T-helper 22 cell (primary cell): ENCODE measurements around the gene SSR4.
"Not testable (repeated sequence)": the region's sequence is repeated elsewhere in the genome, so short reads cannot be mapped to it uniquely, and the experiment has no call there.

ENCODE experiments used
- DNase-seq: peaks from one replicate; pipeline ENCODE4 v3.0.0-alpha.2; 2020; ENCODE audit warnings: low read depth

Gene SSR4

DNA sequence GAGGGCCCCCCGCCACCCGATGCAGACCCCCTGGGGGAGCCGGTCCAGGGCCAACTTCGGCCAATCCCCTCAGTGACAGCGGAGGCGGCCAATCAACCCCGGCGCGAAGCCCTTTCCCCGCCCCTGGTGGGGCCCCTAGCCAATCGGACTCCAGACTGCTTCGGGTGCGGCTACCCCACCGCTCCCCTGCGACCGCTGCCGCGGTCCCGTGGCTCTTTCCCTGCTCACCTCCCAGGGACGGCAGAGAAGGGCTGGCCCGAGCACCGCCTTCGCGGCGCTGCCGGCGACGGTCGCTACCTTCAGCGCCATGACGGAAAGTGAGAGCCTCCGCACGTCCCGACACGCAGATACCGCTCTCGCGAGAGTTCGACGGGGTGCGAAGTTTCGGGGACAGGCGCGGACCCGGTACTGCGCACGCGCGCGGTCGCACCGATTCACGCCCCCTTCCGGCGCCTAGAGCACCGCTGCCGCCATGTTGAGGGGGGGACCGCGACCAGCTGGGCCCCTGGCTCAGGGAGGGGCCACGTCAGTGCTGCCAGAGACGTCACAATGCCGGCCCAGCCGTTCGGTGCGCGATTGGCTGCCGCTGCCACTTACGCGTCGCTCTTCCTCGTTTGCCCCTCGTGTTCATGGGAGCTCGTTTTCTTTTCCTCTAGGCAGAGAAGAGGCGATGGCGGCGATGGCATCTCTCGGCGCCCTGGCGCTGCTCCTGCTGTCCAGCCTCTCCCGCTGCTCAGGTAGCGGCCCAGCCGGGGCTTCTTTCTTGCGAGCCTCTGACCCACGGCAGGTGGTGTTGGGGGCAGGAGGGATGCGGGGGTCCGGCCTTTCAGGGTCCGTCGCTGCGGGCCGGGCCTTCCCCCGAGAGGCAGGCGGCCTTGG lies at the start of gene SSR4, which contains the start of gene IDH3G:
TSS of gene SSR4 (plus strand) at position 651 of the 879 bp plus-strand sequence. CDS start at position 671, 20 bp downstream.
TSS of gene IDH3G (minus strand) at position 358 of the 879 bp plus-strand sequence. CDS start at position 309, 49 bp downstream.
- peak; percentile 88 for DNase-seq

DNA sequence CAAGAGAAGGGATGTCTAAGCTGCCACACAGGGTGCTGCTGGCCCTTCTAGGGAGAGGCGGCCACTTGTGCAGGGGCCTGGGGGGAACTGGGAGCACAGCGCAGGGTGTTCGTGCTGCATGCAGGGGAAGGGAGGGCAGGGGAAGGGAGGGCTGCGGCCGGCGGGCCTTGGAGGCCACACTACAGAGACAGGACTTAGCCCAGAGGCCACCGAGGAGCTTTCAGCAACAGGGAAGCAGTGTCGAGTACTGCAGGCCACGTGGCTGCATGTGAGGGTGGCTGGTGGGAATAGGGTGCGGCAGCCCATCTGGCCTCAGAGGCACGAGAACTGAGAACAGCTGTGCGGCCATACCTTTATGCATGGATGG lies 49.4 kb upstream of the SSR4 start:
- DNase-seq = not testable (repeated sequence)

DNA sequence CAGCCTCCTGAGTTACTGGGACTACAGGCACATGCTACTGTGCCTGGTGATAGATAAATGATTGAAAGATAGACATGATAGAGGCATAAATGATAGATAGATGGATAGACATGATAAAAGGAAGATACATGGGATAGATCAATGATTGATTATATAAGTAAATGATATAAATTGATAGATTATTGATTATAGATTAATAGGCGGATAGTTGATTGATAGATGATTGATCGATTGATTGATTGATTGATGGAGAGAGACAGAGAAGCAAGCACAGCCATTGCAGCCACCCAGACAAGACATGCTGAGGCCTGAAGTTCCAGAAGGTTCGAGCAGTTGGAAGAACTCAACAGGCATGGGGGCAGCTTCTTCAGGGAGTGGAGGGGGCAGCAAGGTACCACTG lies 48.1 kb upstream of the SSR4 start:
- no peak for DNase-seq

DNA sequence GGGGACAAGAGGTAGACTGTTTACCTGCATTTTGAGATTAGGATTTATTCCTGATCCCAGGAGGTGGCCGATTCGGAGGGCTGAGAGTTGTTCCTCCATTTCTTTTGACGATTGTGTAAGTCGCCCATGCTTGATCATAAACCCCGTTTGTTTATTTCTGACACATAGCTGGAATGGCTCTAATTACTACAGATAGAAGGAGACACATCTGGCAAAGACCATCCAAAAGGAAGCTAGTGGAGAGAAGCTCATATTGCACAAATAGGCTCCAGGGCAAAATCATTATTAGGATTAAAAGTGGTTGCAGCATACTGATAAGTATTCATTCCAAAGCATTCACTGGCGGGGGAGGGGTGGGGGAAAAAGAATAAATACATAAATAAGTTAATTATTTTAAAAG lies 47.5 kb upstream of the SSR4 start:
- DNase-seq = not testable (repeated sequence)

DNA sequence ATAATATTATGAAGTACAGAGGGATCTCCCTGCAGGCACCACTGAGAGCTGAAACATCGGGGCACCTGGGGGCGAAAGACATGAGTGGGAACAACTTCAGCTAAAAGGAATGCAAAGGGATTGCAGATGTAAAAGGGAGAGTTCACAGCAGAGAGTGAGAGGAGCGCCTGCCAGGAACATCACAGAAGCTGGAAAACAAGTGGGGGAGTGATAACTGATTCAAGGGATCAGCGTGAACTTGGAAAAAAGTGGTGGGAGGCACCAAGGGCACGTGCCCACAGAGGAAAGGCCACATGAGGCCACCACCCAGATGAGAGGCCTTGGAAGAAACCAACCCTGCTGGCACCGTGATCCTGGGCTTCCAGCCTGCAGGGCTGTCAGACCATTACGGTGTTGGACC lies 45.5 kb upstream of the SSR4 start:
- not testable (repeated sequence) for DNase-seq

DNA sequence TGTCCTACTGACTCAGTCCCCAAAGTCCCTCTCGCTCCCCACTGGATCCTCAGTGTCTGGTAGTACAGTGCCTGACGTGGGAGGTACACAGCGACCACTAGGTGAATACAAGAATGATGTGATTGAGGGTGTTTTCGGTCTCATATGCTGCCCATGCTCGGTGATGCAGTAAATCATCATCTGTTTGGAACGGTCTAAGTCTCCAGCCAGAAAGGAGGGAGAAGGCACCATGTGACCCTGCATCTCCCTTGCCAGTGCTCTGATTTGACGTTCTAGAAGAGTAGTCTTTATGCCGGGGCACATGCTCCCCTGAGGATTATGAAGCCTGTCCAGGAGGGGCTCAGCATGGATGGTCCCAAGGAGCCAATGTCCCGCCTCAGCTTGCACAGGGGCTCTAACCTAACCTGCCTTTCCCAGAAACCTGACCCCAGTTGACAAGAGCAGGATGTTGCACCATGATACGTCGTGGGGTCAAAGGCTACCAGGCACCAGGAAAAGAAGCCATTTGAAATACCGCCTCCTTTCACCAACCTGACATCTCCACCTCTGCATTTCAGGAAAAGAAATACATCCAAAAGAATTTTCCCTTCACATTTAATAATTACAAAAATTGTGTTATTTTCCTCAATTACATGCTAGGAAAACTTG lies 44.2 kb upstream of the SSR4 start:
- DNase-seq = no peak

DNA sequence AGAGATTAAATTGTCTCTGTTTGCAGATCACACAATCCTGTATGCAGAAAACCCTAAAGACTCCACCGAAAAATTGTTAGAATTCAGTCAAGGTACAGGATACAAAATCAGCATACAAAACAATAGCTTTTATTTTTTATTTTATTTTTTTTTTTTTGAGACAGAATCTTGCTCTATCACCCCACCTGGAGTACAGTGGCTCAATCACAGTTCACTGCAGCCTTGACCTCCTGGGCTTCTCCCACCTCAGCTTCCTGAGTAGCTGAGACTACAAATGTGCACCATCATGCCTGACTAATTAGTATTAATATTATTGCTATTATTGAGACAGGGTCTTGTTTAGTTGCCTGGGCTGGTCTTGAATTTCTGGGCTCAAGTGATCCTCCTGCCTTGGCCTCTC lies 39.3 kb upstream of the SSR4 start:
- DNase-seq = no peak

DNA sequence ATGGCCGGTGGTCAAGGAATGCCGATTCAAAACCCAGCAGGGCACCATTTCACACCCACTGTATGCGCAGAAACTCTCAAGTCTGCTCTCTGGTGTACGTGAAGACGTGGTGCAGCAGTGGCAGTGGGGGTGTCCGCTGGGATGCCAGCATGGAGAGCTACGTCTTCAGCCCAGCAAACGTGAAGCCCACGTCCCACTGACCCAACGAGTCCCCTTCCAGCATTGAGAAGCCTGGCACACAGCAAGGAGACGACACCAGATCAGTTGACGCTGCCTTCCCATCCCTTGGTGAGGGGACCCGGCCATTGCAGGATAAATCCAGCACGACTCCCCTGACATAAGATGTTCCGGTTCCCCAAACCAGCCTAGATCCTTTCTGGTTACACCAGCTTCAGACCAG lies 32.6 kb upstream of the SSR4 start:
- DNase-seq = no peak

DNA sequence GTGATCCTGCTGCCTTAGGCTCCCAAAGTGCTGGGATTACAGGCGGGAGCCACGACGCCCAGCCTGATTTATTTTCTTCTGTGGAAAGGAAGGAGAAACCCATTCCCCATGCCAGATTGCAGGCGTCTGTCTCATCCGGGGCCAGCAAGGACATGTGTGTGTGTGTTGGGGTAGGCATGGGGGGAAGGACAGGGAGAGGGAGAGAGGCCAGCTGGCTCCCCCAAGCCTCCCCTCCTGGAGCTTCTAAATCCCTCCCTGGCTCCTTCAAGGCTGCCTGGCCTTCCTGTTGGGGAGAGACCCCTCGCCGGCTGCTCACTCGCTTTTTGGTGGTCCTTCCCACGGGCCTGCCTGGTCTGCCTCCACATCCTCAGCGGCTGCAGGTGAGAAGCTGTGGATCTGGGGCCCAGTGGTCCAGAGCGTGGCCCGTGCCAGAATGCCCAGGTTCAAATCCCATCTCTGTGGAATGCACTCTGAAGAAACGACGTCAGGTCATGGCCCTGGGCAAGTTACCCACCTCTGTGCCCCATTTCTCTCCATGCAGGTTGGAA lies 31.8 kb upstream of the SSR4 start:
- no peak for DNase-seq

DNA sequence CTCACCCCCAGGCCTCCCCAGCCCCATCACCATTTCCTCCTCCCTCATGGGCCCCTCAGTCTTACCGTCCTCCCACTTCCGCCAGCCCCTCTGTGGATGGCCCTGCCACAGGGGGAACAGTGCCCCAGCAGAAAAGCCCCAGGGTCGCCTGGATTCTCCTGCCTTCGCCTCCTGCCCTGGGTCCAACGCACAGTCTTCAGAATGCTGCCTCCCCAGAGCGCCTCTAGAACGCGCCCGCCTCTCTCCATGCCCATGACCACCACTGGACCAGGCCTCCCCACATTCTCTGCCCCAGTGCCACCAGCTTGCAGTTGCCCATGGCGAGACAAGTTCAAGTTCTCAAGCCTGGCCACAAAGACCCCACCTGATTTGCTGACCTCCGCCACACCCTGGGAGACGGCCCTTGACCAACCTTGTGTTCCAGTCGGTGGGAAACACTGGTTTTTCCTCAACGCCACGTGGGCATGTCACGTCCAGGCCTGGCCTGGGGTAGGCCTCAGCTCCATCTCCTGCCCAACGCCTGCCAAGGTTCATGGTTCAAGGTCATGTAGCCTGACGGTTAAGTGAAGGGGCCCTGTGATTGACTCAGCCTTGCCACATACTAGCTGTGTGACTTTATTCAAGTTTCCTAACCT lies 31.1 kb upstream of the SSR4 start:
- no peak for DNase-seq

DNA sequence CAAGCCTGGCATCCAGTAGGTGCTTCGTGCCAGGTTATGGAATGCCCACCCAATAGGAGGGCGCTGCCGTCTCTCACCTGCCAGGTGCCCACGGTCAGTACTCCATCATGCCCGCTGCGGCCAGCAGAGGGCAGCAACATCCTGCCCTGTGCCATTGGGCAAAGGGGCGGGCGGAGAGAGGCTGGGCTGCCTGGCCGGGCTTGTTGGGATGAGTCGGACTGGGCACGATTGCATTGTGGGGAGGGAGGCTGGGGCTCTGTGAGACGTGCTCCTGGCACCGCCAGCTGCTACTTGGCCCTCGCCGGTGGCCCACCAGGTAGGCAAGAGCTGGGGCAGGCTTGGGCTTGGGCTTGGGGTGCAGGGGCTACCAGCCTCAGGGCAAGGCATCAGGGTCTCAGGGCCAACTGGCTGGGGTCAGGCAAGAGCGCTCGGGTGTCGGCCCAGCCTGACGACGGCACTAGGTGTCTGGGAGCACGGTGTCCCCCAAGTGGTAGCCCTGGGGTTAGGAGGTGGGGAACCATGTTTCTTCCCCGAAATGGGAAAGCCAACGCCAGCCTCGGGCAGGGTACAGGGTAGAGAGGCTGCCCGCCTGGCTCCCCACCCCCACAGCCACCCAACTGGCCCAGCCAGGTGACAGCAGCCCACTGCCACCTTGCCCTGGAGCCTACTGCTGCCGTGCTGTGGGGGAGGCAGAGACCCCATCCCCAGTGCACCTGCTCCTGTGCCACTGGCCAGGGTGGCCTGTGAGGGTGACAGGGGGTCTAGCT lies 30.3 kb upstream of the SSR4 start, which contains the start of gene PLXNB3:
TSS of gene PLXNB3 (plus strand) at position 261 of the 767 bp plus-strand sequence. CDS start 1,287 bp downstream, outside the sequence.
- peak; percentile 43 for DNase-seq

DNA sequence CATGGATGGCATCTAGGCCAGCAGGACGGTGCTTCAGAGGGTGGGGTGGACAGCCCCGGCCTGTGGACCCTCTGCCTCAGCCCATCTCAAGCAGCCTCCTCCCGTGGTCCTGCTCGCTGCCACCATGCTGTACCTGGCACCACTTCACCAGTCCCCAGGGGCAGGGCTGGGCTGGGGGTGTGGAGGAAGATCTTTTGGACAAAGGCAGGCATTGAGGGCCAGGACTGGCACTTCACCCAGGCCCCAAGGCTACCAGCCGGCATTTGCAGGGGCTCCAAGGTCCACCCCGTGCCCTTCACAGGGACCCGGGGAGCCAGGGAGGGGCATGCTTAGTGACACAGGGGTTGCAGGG lies 29.7 kb upstream of the SSR4 start:
- DNase-seq = no peak

DNA sequence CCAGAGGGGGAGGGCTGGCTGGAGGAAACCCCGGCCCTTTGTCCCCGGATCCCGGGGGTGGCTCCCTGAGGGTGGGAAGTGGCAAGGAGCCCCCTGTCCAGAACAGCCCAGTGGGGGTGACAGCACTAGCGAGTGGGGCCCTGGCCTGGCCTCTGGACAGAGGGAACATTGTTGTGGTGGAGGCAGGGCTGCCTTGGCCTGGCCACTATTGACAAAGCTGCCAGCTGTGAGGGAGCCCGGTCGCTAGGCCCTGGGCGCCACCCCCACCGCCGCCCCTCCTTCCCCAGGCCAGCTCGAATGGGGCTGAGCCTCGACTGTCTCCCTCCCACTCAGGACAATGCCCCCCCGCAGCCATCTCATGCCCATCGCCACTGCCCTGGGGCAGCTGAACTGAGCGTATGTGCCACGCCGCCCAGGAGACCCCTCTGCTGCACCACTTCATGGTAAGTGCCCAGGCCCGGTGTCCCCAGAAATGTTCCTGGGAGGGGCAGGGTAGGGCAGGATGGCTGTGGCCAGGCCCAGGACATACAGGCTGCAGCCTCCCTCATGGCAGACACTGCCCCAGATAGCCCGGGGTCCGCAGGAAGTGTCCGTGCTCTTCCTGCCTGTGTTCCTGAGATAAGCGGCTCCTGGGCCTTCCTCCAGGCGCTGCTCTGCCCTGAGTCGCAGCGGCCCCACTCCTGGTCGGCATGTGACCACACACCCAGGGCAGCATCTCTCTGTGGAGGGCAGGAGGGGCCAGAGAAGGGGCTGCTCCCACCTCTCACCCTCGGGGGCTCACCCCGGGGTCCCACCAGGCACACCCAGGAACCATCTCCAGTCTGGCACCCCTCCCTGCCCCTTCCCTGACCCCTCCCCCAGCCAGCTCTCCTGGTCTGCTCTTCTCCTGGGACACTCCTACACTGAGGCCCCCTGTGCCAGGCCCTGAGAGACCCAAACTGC lies 29.1 kb upstream of the SSR4 start:
- DNase-seq = no peak

DNA sequence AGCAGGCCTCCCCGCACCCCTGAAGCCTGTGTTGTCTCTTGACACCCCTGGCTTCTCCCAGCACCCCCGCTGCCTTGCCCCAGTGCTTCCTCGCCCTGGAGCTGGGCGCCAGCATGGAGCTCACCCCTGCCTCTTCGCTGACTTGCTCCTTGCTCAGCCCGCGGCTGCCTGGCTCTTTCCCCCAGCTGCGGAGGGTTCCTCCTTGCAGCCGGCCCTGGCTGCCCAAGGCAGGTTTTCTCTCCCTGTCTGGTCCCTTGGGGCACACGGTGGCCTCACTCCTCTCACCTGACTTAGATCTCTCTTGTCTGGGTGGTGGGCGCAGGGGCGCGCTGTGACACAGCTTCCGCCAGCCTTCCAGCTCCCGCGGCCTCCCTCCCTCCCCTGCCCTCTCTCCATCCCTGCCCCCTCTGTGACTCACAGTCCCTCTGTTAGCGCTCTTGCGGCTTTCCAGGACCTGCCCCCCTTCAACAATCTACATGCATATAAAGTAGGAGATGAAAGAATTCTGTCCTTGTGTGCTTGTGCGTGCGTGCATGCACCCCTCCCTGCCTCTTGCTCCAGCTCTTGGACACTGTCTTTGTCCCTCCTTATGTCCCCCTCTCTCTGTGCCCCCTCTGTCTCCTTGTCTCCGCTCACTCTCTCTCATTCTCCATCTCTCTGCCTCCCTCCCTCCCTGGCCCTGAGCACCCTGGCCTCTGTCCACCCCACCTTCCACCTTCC lies 28.2 kb upstream of the SSR4 start:
- no peak for DNase-seq

DNA sequence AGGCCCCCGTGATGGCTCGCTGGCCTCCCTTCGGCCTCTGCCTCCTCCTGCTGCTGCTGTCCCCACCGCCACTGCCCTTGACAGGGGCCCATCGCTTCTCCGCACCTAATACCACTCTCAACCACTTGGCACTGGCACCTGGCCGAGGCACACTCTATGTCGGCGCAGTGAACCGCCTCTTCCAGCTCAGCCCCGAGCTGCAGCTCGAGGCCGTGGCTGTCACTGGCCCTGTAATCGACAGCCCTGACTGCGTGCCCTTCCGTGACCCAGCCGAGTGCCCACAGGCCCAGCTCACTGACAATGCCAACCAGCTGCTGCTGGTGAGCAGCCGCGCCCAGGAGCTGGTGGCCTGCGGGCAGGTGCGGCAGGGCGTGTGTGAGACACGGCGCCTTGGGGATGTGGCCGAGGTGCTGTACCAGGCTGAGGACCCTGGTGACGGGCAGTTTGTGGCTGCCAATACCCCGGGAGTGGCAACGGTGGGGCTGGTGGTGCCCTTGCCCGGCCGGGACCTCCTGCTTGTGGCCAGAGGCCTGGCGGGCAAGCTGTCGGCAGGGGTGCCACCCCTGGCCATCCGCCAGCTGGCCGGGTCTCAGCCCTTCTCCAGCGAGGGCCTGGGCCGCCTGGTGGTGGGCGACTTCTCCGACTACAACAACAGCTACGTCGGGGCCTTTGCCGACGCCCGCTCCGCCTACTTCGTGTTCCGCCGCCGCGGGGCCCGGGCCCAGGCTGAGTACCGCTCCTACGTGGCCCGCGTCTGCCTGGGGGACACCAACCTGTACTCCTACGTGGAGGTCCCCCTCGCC lies 27.4 kb upstream of the SSR4 start:
- DNase-seq = no peak

DNA sequence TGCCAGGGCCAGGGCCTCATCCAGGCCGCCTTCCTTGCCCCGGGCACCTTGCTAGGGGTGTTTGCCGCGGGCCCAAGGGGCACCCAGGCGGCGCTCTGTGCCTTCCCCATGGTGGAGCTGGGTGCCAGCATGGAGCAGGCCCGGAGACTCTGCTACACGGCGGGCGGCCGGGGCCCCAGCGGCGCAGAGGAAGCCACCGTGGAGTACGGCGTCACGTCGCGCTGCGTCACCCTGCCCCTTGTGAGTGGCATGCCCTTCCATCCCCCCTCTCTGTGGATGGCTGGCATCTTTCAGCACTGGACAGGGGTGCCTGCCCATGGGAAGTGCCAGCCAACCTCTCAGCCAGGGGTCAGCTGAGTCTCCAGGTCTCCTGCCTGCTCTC lies 26.8 kb upstream of the SSR4 start:
- DNase-seq = no peak

DNA sequence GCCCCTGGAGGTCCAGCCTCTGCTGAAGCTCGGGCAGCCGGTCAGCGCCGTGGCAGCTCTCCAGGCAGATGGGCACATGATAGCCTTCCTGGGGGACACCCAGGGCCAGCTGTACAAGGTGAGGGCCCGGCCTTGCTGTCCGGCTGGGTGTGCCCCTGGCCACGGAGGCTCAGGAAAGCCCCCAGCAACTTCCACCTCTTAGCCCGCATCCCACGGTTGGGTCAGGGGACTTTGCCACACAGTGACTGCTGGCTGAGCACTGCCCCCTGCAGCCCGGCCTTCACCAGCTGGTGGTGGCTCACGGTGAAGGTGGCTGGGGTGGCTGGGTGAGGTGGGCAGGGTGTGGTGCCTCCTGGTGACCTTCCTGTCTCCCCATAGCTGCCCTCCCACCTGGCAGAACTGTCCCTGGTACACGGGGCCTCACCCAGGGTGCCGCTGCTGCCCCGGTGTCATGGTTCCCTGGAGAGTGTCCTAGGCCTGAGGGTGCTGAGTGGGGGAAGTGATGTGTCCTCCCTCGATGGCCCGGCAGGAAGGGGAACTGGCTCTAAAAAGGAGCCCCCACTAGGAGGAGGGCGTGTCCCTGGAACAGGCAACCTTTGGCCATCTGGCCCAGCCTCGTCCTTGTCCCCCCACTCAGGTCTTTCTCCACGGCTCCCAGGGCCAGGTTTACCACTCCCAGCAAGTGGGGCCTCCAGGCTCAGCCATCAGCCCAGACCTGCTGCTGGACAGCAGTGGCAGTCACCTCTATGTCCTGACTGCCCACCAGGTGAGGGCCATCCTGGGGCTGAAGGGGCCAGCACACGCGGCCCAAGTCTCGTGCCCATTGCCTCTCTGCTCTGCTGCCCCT lies 25.9 kb upstream of the SSR4 start:
- DNase-seq = no peak

DNA sequence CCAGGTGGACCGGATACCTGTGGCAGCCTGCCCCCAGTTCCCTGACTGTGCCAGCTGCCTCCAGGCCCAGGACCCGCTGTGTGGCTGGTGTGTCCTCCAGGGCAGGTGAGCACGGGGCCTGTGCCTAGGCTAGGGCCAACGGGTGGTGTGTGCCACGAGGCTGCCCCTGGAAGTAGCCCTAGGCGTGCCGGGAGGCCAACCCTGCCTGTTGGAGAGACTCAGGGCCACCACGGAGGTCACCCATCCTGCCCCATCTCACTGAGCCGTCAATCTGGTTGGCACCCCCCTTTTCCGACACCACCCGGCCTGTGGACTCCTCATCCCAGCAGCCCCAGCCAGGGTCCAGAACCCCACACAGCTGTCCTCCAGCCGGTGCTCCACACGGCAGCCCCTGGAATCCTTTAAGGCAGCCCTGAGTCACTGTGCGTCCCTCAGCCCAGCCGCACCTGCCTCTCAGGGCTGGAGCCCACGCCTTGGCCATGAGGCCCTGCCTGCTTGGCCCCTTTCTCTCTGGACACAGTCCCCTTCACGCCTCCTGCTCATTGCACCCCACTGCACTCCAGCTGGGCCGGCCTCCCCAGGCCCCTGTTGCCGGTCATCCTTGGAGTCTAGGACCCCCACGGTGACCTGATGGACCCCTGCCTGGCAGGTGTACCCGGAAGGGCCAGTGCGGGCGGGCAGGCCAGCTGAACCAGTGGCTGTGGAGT lies 25.2 kb upstream of the SSR4 start:
- DNase-seq = no peak
